HepG2 (cell line): ENCODE measurements around the gene SMIM1. TPM values are rescaled to one million over a fixed set of nuclear protein-coding genes. Genes with fewer than 3 reads are reported as not detected.

ENCODE experiments used
- ATAC-seq: fragments of 200-7000 bp; cut with Tn5 transposase; 3 replicates; pipeline ENCODE4 v1.9.1; 2020; ENCODE audit warnings: mild to moderate bottlenecking, moderate library complexity
- BruUV-seq: library from RNA; stranded (reverse); fragments of 400-500 nt; replicated peaks from 2 replicates; lab custom pipeline; 2021; lab: Mats Ljungman, UMichigan
- CTCF ChIA-PET: fragments of 300-600 bp; formaldehyde crosslinking; extraction: SDS; loops from one replicate; lab custom pipeline; 2021; ENCODE audit warnings: low total read pairs, inconsistent platforms, low intra/inter-chr PET ratio; lab: Yijun Ruan, JAX
- POLR2A ChIA-PET: fragments of 350-600 bp; sonication (Branson Sonifier 250); formaldehyde crosslinking; loops from one replicate; lab custom pipeline; 2020; ENCODE audit warnings: antibody characterized with exemption, inconsistent platforms; lab: Yijun Ruan, JAX
- DNase-seq: peaks from one replicate; pipeline ENCODE4 v3.0.0-alpha.2; 2015; ENCODE audit warnings: low spot score
- FAIRE-seq: peaks from 3 replicates; lab custom pipeline; 2011; peaks lifted over from hg19 to GRCh38; lab: Jason Lieb, UNC
- H2AFZ ChIP-seq: one replicate; pipeline ENCODE4 v1.6.1; 2011; ENCODE audit warnings: low read length, inconsistent platforms
- H3K27ac ChIP-seq: fragments of 300-600 bp; 3 replicates; pipeline ENCODE4 v1.8.0; 2011; ENCODE audit warnings: mixed run types, mild to moderate bottlenecking, mixed read lengths, low read length, inconsistent platforms; ENCODE audit not compliant: insufficient read depth; ENCODE audit errors: extremely low read length
- H3K27me3 ChIP-seq, 2 experiments: fragments of 200-600 bp in 1 of 2; 2 replicates in 1 of 2; 3 replicates in 1 of 2; pipeline versions ENCODE4 v1.6.0 to v1.8.0; 2011; ENCODE audit warnings: low read length in 2 of 2, mild to moderate bottlenecking in 2 of 2, moderate library complexity in 2 of 2, inconsistent platforms in 1 of 2; ENCODE audit not compliant: insufficient read depth in 2 of 2, control insufficient read depth in 1 of 2
- H3K36me3 ChIP-seq, 2 experiments: fragments of 200-600 bp in 1 of 2; replicated peaks in 1 of 2; 2 replicates in 1 of 2; 3 replicates in 1 of 2; pipeline versions ENCODE4 v1.5.1 to v1.8.0; 2011; ENCODE audit warnings: low read length in 2 of 2, inconsistent platforms in 1 of 2; ENCODE audit not compliant: insufficient read depth in 2 of 2, control insufficient read depth in 1 of 2
- H3K4me1 ChIP-seq: 2 replicates; pipeline ENCODE4 v1.5.1; 2012; ENCODE audit warnings: low read length, inconsistent platforms; ENCODE audit not compliant: insufficient read depth
- H3K4me2 ChIP-seq: 2 replicates; pipeline ENCODE4 v1.6.0; 2011; ENCODE audit warnings: low read depth, low read length, inconsistent platforms
- H3K4me3 ChIP-seq, 3 experiments: fragments of 200-600 bp in 1 of 3; sonication (generic), shearing (Covaris generic) in 1 of 3; replicated peaks in 1 of 3; 2 replicates each; pipeline ENCODE4 v1.5.1; 2011 to 2016; ENCODE audit warnings: low read length in 3 of 3, inconsistent platforms in 2 of 3, low read depth in 2 of 3, mild to moderate bottlenecking in 2 of 3, control low read depth in 1 of 3, mixed read lengths in 1 of 3; ENCODE audit not compliant: insufficient read depth in 1 of 3
- H3K79me2 ChIP-seq: one replicate; pipeline ENCODE4 v1.6.1; 2011; ENCODE audit warnings: low read length, inconsistent platforms; ENCODE audit not compliant: insufficient read depth
- H3K9ac ChIP-seq: 2 replicates; pipeline ENCODE4 v1.6.0; 2011; ENCODE audit warnings: mild to moderate bottlenecking, low read depth, low read length, inconsistent platforms; ENCODE audit not compliant: insufficient read depth
- H3K9me3 ChIP-seq: 2 replicates; pipeline ENCODE4 v1.5.1; 2012; ENCODE audit warnings: mild to moderate bottlenecking, low read length
- H4K20me1 ChIP-seq: 2 replicates; pipeline ENCODE4 v1.6.0; 2011; ENCODE audit warnings: inconsistent platforms, mild to moderate bottlenecking, low read length, moderate library complexity; ENCODE audit not compliant: insufficient read depth
- CCDC6 ChIP-seq: sonication (generic); formaldehyde crosslinking; IDR thresholded peaks from 2 replicates; pipeline ENCODE4 v1.8.1; 2022; ENCODE audit warnings: mild to moderate bottlenecking, missing genetic modification reagents, moderate library complexity
- HOXA3 ChIP-seq: sonication (generic); formaldehyde crosslinking; IDR thresholded peaks from 2 replicates; pipeline ENCODE4 v1.5.0; 2020; ENCODE audit warnings: missing genetic modification reagents
- POLR2G ChIP-seq: fragments of 200-400 bp; formaldehyde crosslinking; IDR thresholded peaks from 2 replicates; pipeline ENCODE4 v1.6.1; 2018; ENCODE audit warnings: mild to moderate bottlenecking, low read depth, low read length, moderate library complexity
- RBM22 ChIP-seq: fragments of 200-400 bp; formaldehyde crosslinking; optimal IDR thresholded peaks from 2 replicates; pipeline ENCODE3; 2017; ENCODE audit warnings: mild to moderate bottlenecking, low read length, moderate library complexity
- SAFB2 ChIP-seq: sonication (generic); formaldehyde crosslinking; IDR thresholded peaks from 2 replicates; pipeline ENCODE4 v1.5.1; 2020; ENCODE audit warnings: missing genetic modification reagents, low read depth, mild to moderate bottlenecking, borderline replicate concordance
- SMAD9 ChIP-seq: sonication (generic); formaldehyde crosslinking; IDR thresholded peaks from 2 replicates; pipeline ENCODE4 v1.5.1; 2020; ENCODE audit warnings: mild to moderate bottlenecking, missing genetic modification reagents
- WGBS: methylation state at CpG from one replicate; pipeline ENCODE4 v1.1.6; 2017; ENCODE audit warnings: low lambda C conversion rate; 5-methylcytosine and 5-hydroxymethylcytosine counted together
- in situ Hi-C: cut with HindIII; loops from 2 replicates; pipeline ENCODE4 v1.10.0; 2017; ENCODE audit warnings: low pct_unique_long_range_greater_than_20kb; ENCODE audit not compliant: extremely low pct_ligation_motif_present
- intact Hi-C: fragments of 100-400 bp; cut with micrococcal nuclease; formaldehyde crosslinking; loops from one replicate; pipeline ENCODE4 v1.10.0; 2022; ENCODE audit not compliant: unreplicated experiment
- polyA plus RNA-seq, 8 experiments: library from polyadenylated mRNA; depleted of rRNA in 3 of 8; stranded (reverse) in 7 of 8; unstranded in 1 of 8; fragments of >200 nt; fragmentation: Illumina TruSeq in 4 of 8; extraction: Trizol in 4 of 8; gene quantifications; 2 replicates each; pipeline versions ENCODE4 v1.2.1 to v1.2.3, GENCODE V29; 2011 to 2016; ENCODE audit warnings: low read depth in 4 of 8, missing spikeins in 1 of 8, mixed read lengths in 1 of 8; ENCODE audit not compliant: insufficient read depth in 1 of 8
- total RNA-seq, 5 experiments: library from RNA; depleted of rRNA; stranded (reverse); fragments of >200 nt; fragmentation: Illumina TruSeq; extraction: Trizol; gene quantifications; 2 replicates each; pipeline ENCODE4 v1.2.3, GENCODE V29; 2016; ENCODE audit warnings: low read depth in 1 of 5
- TF ChIP-seq, protein P1 (sequence below): IDR thresholded peaks from 2 replicates; pipeline ENCODE4 v1.6.1; 2016; ENCODE audit warnings: control low read depth
- TF ChIP-seq, protein P2 (sequence below): sonication (generic); formaldehyde crosslinking; IDR thresholded peaks from 2 replicates; pipeline ENCODE4 v1.4.0; 2020; ENCODE audit warnings: missing genetic modification reagents
- TF ChIP-seq, protein P3 (sequence below): sonication (generic); formaldehyde crosslinking; IDR thresholded peaks from 2 replicates; pipeline ENCODE4 v1.5.0; 2020; ENCODE audit warnings: mild to moderate bottlenecking, missing genetic modification reagents, moderate library complexity
- TF ChIP-seq, protein P4 (sequence below): sonication (generic); formaldehyde crosslinking; IDR thresholded peaks from 2 replicates; pipeline ENCODE4 v1.4.0; 2020; ENCODE audit warnings: missing genetic modification reagents
- TF ChIP-seq, protein P5 (sequence below): sonication (generic); formaldehyde crosslinking; IDR thresholded peaks from 2 replicates; pipeline ENCODE4 v1.4.0; 2020; ENCODE audit warnings: low read depth, mild to moderate bottlenecking, missing genetic modification reagents

SMIM1 gene
- total and polyA plus RNA-seq, 2 of the 13 experiments (the other 11 are each of a cell fraction or from before 2014, with no cell fraction given) = 12.4 to 56.3 TPM

DNA sequence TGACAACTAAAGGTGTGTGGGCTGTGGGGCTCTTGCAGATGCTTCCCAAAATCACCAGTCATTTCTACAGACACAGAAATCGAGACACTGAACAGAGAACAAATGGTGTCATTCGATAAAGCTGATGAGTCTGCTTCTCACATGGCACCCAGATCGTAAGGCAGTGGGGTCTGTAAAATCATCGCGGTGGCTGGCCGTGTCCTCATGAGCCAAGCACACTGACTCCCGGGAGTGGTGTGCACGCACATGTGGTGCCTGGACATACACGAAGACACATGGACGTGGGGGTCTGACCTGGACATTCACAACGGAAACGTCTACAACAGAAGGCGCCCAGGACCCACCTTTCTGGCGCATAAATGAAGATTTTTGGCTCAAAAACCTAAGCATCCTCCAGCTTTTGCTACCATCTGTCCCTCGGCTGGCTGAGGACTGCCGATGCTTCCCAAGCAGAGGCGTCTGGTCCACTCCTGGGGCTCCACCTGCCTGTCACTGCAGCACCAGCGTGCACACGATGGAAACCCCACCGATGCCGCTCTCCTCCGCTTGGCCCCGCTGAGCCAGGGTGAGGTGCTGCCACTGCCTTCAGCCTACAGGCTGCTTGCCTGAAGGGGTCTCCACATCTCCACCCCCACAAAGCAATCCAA is 6.8 kb downstream of the SMIM1 start:
- no peak overlapping the region for H3K4me3 ChIP-seq
- BruUV-seq = no TSS peak
- DNase-seq (no peak), FAIRE-seq (no peak), ATAC-seq (no peak)
- peaks cover 38% of the 10 kb centered on the region for H3K4me1 ChIP-seq
- in situ Hi-C loops = no loop called here
- intact Hi-C loops = loop anchor here (10.0 kb wide), 1 partner anchor 125 kb away; the partner anchor contains the start of gene C1orf174
- no peak overlapping the region for H3K4me2 ChIP-seq
- no peak overlapping the region for H2AFZ ChIP-seq
- no peaks in the 10 kb centered on the region for H3K27me3 ChIP-seq
- H3K27ac ChIP-seq = no peak overlapping the region
- H3K9ac ChIP-seq = no peak overlapping the region
- H3K36me3 ChIP-seq = peaks cover 18 to 42% of the 10 kb centered on the region in 2 experiments
- WGBS = 96% methylated on average over 23 of the region's 23 CpGs
- H4K20me1 ChIP-seq = no peaks in the 10 kb centered on the region
- CTCF ChIA-PET = no interaction called here
- peaks cover 2% of the 10 kb centered on the region for H3K79me2 ChIP-seq
- no peaks in the 10 kb centered on the region for H3K9me3 ChIP-seq
- POLR2A ChIA-PET = no interaction called here
- TF ChIP-seq, protein P1, sequence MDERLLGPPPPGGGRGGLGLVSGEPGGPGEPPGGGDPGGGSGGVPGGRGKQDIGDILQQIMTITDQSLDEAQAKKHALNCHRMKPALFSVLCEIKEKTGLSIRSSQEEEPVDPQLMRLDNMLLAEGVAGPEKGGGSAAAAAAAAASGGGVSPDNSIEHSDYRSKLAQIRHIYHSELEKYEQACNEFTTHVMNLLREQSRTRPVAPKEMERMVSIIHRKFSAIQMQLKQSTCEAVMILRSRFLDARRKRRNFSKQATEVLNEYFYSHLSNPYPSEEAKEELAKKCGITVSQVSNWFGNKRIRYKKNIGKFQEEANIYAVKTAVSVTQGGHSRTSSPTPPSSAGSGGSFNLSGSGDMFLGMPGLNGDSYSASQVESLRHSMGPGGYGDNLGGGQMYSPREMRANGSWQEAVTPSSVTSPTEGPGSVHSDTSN = no peak
- TF ChIP-seq, protein P2, sequence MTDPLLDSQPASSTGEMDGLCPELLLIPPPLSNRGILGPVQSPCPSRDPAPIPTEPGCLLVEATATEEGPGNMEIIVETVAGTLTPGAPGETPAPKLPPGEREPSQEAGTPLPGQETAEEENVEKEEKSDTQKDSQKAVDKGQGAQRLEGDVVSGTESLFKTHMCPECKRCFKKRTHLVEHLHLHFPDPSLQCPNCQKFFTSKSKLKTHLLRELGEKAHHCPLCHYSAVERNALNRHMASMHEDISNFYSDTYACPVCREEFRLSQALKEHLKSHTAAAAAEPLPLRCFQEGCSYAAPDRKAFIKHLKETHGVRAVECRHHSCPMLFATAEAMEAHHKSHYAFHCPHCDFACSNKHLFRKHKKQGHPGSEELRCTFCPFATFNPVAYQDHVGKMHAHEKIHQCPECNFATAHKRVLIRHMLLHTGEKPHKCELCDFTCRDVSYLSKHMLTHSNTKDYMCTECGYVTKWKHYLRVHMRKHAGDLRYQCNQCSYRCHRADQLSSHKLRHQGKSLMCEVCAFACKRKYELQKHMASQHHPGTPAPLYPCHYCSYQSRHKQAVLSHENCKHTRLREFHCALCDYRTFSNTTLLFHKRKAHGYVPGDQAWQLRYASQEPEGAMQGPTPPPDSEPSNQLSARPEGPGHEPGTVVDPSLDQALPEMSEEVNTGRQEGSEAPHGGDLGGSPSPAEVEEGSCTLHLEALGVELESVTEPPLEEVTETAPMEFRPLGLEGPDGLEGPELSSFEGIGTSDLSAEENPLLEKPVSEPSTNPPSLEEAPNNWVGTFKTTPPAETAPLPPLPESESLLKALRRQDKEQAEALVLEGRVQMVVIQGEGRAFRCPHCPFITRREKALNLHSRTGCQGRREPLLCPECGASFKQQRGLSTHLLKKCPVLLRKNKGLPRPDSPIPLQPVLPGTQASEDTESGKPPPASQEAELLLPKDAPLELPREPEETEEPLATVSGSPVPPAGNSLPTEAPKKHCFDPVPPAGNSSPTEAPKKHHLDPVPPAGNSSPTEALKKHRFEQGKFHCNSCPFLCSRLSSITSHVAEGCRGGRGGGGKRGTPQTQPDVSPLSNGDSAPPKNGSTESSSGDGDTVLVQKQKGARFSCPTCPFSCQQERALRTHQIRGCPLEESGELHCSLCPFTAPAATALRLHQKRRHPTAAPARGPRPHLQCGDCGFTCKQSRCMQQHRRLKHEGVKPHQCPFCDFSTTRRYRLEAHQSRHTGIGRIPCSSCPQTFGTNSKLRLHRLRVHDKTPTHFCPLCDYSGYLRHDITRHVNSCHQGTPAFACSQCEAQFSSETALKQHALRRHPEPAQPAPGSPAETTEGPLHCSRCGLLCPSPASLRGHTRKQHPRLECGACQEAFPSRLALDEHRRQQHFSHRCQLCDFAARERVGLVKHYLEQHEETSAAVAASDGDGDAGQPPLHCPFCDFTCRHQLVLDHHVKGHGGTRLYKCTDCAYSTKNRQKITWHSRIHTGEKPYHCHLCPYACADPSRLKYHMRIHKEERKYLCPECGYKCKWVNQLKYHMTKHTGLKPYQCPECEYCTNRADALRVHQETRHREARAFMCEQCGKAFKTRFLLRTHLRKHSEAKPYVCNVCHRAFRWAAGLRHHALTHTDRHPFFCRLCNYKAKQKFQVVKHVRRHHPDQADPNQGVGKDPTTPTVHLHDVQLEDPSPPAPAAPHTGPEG (CRISPR knock-in tag) = no peak
- TF ChIP-seq CCDC6 (0 out of 2 replicates have a peak, but pooled peaks have one; percentile 46), HOXA3 (CRISPR knock-in tag) (peak; percentile 3; the same call in 1 of the 2 replicates), SMAD9 (no peak), RBM22 (peak; percentile 22), SAFB2 (CRISPR knock-in tag) (0 out of 2 replicates have a peak, but pooled peaks have one; percentile 22), POLR2G (peak; percentile 62; the same call in 1 of the 2 replicates)
- TF ChIP-seq, protein P3, sequence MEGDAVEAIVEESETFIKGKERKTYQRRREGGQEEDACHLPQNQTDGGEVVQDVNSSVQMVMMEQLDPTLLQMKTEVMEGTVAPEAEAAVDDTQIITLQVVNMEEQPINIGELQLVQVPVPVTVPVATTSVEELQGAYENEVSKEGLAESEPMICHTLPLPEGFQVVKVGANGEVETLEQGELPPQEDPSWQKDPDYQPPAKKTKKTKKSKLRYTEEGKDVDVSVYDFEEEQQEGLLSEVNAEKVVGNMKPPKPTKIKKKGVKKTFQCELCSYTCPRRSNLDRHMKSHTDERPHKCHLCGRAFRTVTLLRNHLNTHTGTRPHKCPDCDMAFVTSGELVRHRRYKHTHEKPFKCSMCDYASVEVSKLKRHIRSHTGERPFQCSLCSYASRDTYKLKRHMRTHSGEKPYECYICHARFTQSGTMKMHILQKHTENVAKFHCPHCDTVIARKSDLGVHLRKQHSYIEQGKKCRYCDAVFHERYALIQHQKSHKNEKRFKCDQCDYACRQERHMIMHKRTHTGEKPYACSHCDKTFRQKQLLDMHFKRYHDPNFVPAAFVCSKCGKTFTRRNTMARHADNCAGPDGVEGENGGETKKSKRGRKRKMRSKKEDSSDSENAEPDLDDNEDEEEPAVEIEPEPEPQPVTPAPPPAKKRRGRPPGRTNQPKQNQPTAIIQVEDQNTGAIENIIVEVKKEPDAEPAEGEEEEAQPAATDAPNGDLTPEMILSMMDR (CRISPR knock-in tag) = 0 out of 2 replicates have a peak, but pooled peaks have one; percentile 19
- TF ChIP-seq, protein P4, sequence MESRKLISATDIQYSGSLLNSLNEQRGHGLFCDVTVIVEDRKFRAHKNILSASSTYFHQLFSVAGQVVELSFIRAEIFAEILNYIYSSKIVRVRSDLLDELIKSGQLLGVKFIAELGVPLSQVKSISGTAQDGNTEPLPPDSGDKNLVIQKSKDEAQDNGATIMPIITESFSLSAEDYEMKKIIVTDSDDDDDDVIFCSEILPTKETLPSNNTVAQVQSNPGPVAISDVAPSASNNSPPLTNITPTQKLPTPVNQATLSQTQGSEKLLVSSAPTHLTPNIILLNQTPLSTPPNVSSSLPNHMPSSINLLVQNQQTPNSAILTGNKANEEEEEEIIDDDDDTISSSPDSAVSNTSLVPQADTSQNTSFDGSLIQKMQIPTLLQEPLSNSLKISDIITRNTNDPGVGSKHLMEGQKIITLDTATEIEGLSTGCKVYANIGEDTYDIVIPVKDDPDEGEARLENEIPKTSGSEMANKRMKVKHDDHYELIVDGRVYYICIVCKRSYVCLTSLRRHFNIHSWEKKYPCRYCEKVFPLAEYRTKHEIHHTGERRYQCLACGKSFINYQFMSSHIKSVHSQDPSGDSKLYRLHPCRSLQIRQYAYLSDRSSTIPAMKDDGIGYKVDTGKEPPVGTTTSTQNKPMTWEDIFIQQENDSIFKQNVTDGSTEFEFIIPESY (CRISPR knock-in tag) = peak; percentile 97
- TF ChIP-seq, protein P5, sequence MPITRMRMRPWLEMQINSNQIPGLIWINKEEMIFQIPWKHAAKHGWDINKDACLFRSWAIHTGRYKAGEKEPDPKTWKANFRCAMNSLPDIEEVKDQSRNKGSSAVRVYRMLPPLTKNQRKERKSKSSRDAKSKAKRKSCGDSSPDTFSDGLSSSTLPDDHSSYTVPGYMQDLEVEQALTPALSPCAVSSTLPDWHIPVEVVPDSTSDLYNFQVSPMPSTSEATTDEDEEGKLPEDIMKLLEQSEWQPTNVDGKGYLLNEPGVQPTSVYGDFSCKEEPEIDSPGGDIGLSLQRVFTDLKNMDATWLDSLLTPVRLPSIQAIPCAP (CRISPR knock-in tag) = no peak
